ENCODE data around the gene VTI1A.

Gene VTI1A

GRCh38 chr10:112706577-112706976 is 259.6 kb downstream of the VTI1A start:
- no peak overlapping the region for H3K4me3 ChIP-seq (ENCODE audit: control insufficient read depth, low read depth, low read length)
- TF ChIP-seq CTCF (IDR thresholded peaks at IDR 0.05; ENCODE audit: control insufficient read depth, insufficient read depth, low read depth, low read length, missing control alignments), result no peak
- DNase-seq (ENCODE audit: low read depth), result no peak

GRCh38 chr10:112708461-112708860 is 261.4 kb downstream of the VTI1A start:
- H3K4me3 ChIP-seq (ENCODE audit: control insufficient read depth, low read depth, low read length), result no peak overlapping the region
- no peak for TF ChIP-seq CTCF (IDR thresholded peaks at IDR 0.05; ENCODE audit: control insufficient read depth, insufficient read depth, low read depth, low read length, missing control alignments)
- DNase-seq (ENCODE audit: low read depth), result no peak

GRCh38 chr10:112710528-112710927 is 263.5 kb downstream of the VTI1A start:
- H3K4me3 ChIP-seq (ENCODE audit: control insufficient read depth, low read depth, low read length), result no peak overlapping the region
- TF ChIP-seq CTCF (IDR thresholded peaks at IDR 0.05; ENCODE audit: control insufficient read depth, insufficient read depth, low read depth, low read length, missing control alignments), result no peak
- no peak for DNase-seq (ENCODE audit: low read depth)

- no peak overlapping the region for H3K4me3 ChIP-seq (ENCODE audit: control insufficient read depth, low read depth, low read length)
- TF ChIP-seq CTCF (IDR thresholded peaks at IDR 0.05; ENCODE audit: control insufficient read depth, insufficient read depth, low read depth, low read length, missing control alignments), result no peak
- peak; percentile 41 for DNase-seq (ENCODE audit: low read depth)
Measured at GRCh38 chr10:112711366-112711765, 264.4 kb downstream of the VTI1A start.

GRCh38 chr10:112712536-112712935 is 265.5 kb downstream of the VTI1A start:
- TF ChIP-seq CTCF (IDR thresholded peaks at IDR 0.05; ENCODE audit: control insufficient read depth, insufficient read depth, low read depth, low read length, missing control alignments), result no peak
- no peak for DNase-seq (ENCODE audit: low read depth)
- no peak overlapping the region for H3K4me3 ChIP-seq (ENCODE audit: control insufficient read depth, low read depth, low read length)

GRCh38 chr10:112713411-112713810 is 266.4 kb downstream of the VTI1A start:
- DNase-seq (ENCODE audit: low read depth), result no peak
- H3K4me3 ChIP-seq (ENCODE audit: control insufficient read depth, low read depth, low read length), result no peak overlapping the region
- no peak for TF ChIP-seq CTCF (IDR thresholded peaks at IDR 0.05; ENCODE audit: control insufficient read depth, insufficient read depth, low read depth, low read length, missing control alignments)

GRCh38 chr10:112715581-112715980 is 268.6 kb downstream of the VTI1A start:
- DNase-seq (ENCODE audit: low read depth), result no peak
- H3K4me3 ChIP-seq (ENCODE audit: control insufficient read depth, low read depth, low read length), result no peak overlapping the region
- no peak for TF ChIP-seq CTCF (IDR thresholded peaks at IDR 0.05; ENCODE audit: control insufficient read depth, insufficient read depth, low read depth, low read length, missing control alignments)
